GM23248 (cell line): ENCODE data around the gene FFAR2.

Source experiments
- EZH2 ChIP-seq: fragments of 200-600 bp; sonication (generic); IDR thresholded peaks from 2 replicates; pipeline ENCODE4 v1.6.1; 2018; ENCODE audit warnings: antibody characterized with exemption, mild to moderate bottlenecking; ENCODE audit not compliant: insufficient read depth, poor library complexity, severe bottlenecking
- EZH2phosphoT487 ChIP-seq: fragments of 200-600 bp; sonication (generic); IDR thresholded peaks from 2 replicates; pipeline ENCODE4 v1.6.1; 2018; ENCODE audit warnings: antibody characterized with exemption, moderate library complexity, mild to moderate bottlenecking, low read depth; ENCODE audit not compliant: insufficient read depth

- TF ChIP-seq EZH2 (no peak), EZH2phosphoT487 (no peak)
These were observed 51.0 kb downstream of the FFAR2 start for GRCh38 chr19:35498984-35499527.
